Lung microvascular endothelial cell (primary cell): Measurements from ENCODE around the gene KCNJ14. TPM values are rescaled to one million over a fixed set of nuclear protein-coding genes. Genes with fewer than 3 reads are reported as not detected.

ENCODE experiments used
- DNase-seq, 2 donors: peaks; one replicate each; pipeline versions ENCODE4 v3.0.0 to v3.0.0-alpha.2; 2010; ENCODE audit warnings: low read depth in 2 of 2
- total RNA-seq: library from RNA; depleted of rRNA; stranded (reverse); fragments of >200 nt; gene quantifications from 2 replicates; pipeline ENCODE4 v1.2.1, GENCODE V29; 2014

The KCNJ14 gene
- total RNA-seq, 1 donor from 2014 or later = 0.20 TPM

DNA sequence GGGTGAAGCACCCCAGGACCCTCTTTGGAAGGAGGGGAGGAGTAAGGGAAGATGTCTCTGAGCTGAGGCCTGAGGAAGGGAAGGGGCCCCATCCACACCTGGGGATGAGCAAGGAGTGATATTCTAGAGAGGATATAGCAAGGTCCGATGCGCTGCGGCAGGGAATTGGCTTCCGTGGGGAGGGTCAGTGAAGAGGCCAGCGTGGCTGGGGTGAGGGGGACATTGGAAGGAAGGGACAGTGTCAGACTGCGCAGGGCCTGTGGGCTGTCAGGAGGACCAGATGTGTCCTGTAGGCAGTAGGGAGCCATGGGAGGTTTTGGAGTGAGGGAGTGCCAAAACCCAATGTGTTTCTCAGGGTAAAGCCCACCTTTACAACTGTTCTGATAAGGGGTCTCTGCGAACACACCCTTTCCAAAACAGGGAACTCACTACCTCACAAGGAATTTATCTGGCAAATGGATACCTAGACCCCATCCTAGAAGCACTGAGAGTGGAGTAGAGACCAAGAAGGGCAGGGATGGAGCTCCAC, 52.6 kb downstream of the KCNJ14 start:
- no peak for DNase-seq

- no peak for DNase-seq
Observed at GRCh38 chr19:48508729-48509411, 53.5 kb downstream of the KCNJ14 start.

DNA sequence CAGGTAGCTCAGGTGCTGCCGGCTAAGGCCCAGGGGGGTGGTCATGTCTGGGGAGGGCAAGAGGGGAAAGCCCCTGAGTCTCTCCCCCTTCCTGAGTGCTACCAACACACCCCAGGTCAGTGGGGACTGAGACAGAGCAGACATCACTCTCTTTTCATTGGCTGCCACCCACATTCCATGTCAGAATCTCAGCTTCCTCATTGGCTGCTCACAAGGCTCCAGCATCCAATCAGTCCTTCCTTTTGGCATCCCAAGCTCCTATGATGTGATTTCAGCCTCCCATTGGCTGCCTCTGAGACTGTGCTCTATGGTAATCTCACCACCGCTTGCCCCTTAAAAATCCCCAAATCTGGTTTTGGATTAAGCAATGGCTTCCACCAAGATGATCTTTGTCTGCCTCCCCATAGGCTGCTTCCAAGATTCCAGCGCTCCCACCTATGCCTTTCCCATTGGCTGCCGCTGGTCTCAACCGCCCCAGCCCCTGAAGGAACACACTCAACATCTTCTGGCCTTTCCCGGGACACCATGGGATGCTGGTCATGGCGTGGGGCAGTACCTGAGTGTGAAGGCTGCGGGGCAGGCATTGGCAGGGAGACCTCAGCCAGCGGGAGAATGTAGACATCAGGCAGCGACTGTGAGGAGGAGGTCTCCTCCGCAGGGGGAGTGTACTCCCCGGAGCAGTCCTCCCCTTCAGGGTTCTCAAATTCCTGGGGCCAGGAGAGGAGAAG, 54.3 kb downstream of the KCNJ14 start:
- peak in 1 of 2 donors; percentile 22 for DNase-seq

DNA sequence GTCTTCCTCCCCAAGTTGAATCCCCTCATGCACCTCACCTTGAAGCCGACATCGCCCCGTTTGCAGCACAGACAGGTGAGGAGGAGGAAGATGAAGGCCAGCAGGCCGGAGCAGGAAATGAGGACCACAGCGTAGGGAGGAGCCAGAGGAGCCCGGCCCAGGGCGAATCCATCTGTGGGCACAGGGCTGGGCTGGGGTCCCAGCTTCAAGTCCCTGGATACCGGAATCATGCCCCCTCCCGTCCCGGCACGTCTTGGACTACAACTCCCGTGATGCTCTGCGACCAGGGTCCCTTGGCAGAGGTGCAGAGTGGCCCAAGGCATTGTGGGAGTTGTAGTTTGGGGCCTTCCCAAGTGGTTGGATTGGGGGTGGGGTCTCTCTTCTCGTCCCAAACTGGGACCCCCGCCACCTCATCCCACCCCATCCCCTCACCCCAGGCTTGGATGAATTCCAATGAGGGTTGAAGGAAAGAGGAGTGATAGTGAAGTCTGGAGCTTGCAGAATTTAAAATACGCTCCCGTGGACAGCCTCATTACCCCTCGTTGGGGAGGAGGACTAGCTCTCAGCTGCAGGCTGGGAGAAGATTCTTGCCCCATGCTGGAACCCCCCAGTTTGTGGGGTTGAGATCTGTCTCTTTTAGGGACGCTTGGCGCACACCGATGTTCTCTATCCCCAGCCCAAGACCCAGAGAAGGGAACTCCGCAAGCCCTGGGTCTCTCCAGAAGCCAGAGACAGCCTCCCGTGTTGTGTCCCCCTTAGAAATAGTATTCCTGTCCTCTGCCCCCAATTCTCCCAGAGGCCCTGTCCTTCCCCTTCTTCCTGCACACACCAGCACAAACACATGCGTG, 55.3 kb downstream of the KCNJ14 start:
- DNase-seq = peak; percentile 48 to 63

DNA sequence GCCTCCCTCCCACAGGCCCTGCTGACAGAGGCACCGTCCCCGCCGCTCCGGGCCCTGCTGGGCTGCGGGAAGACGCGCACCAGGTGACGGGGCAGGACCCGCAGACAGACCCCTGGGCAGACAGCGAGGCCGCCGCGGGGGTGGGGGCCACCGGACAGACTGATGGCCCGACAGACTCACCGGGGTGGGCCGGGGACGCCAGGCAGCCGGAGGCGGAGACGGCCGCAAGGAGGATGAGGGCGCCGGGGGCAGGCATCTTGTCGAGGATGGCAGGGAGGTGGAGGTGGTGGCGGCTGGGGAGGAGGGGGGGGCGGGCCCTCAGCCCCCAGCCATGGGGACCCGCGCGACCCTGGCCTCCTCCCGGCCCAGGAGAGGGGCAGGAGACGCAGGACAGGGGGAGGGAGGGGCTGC, 56.0 kb downstream of the KCNJ14 start:
- no peak for DNase-seq

DNA sequence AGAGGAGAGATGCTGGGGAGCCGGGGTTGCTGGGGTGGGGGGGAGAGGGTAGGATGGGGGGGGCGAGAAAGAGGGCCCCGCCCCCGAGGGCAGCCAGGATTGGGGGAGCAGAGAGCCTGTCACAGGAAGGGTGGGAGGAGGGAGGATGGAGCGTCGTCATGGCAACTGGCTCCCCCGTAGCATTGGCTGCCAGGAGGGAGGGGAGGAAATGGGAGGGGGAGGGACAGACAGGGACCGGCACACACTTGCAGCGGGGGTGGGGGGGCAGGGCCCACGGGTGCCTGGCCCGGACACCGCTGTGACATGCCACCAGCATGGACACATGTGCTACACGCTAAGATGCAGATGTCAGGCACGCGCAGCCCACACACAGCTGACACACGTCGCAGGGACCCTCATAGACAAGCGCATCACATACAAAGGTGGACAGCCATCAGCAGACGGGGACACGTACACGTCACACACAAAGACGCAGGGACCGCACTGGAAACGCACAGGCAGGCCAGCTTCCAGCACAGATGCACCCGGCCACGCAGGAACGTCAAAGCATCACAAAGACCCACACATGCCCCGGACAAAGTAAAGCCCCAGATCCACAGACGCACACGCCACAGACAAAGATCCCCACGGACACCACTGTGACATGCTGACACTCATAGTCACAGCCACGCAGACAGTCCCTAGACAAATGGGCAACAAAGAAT, 56.6 kb downstream of the KCNJ14 start, which contains the start of gene LMTK3:
LMTK3 (minus strand) TSS at position 36 of the 704 bp plus-strand sequence. CDS start 259 bp downstream, outside the sequence.
- DNase-seq = peak in 1 of 2 donors; percentile 48

- DNase-seq = no peak
Observed at GRCh38 chr19:48512504-48513288, 57.3 kb downstream of the KCNJ14 start.

- peak; percentile 53 to 69 for DNase-seq
Observed at GRCh38 chr19:48513289-48514122, 58.1 kb downstream of the KCNJ14 start.

DNA sequence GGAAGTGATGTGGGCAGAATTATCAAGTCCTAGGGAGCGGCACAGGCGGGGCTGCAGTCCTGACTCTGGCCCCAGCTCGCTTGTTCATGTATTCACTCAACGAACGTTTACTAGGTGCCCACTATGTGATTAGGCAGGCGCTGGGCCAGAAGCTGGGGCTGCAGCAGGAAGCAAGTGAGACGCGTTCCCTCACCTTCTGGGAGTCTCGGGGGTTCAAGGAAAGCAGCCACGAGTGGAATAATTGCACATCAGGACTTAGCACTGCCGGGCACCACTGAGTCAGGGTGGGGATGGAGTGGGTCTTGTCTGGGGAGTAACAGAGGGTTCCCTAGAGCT, 58.7 kb downstream of the KCNJ14 start:
- DNase-seq = no peak

- no peak for DNase-seq
Observed at GRCh38 chr19:48516536-48516935, 61.2 kb downstream of the KCNJ14 start.

Other genes starting within 250 kb of the KCNJ14 start
- 55.4 and 69.6 TPM in 2 replicates for gene CARD8, start 199.7 kb upstream of the KCNJ14 start, total RNA-seq
- under 0.01 and 0.87 TPM in 2 replicates for gene ZNF114, start 185.5 kb upstream of the KCNJ14 start, total RNA-seq
- gene EMP3, start 130.0 kb upstream of the KCNJ14 start, total RNA-seq = 4.0 and 7.4 TPM in 2 replicates
- 2.0 and 2.2 TPM in 2 replicates for gene TMEM143, start 91.6 kb upstream of the KCNJ14 start, total RNA-seq
- gene SYNGR4, start 91.2 kb upstream of the KCNJ14 start, total RNA-seq = not detected in 2 replicates
- gene KDELR1, start 64.0 kb upstream of the KCNJ14 start, total RNA-seq = 34.9 and 37.0 TPM in 2 replicates
- gene GRIN2D, start 61.9 kb upstream of the KCNJ14 start, total RNA-seq = 0.20 and 0.22 TPM in 2 replicates
- gene GRWD1, start 9.6 kb upstream of the KCNJ14 start, total RNA-seq = 10.0 and 14.5 TPM in 2 replicates
- 40.1 and 43.1 TPM in 2 replicates for gene CYTH2, start 13.8 kb downstream of the KCNJ14 start, total RNA-seq
- gene LMTK3, start 56.3 kb downstream of the KCNJ14 start, total RNA-seq = under 0.01 TPM in 1 of 2 replicates, not detected in the other
- not detected in 2 replicates for gene SULT2B1, start 96.6 kb downstream of the KCNJ14 start, total RNA-seq
- not detected in 2 replicates for gene SPACA4, start 151.2 kb downstream of the KCNJ14 start, total RNA-seq
- 0.40 and 0.65 TPM in 2 replicates for gene FAM83E, start 159.5 kb downstream of the KCNJ14 start, total RNA-seq
- gene RPL18, start 163.6 kb downstream of the KCNJ14 start, total RNA-seq = 2,223 and 2,324 TPM in 2 replicates
- gene SPHK2, start 163.9 kb downstream of the KCNJ14 start, total RNA-seq = 5.4 and 6.3 TPM in 2 replicates
- 0.87 and 3.4 TPM in 2 replicates for gene DBP, start 181.8 kb downstream of the KCNJ14 start, total RNA-seq
- gene CA11, start 190.6 kb downstream of the KCNJ14 start, total RNA-seq = 3.1 and 8.1 TPM in 2 replicates
- gene NTN5, start 217.4 kb downstream of the KCNJ14 start, total RNA-seq = not detected in 2 replicates
- gene FUT2, start 240.4 kb downstream of the KCNJ14 start, total RNA-seq = not detected in 2 replicates